Hepatocyte (in vitro differentiated cells): Measurements from ENCODE around the gene EOLA2.
"Not testable (repeated sequence)": the region's sequence is repeated elsewhere in the genome, so short reads cannot be mapped to it uniquely, and the experiment has no call there.

Experiments used
- EZH2 ChIP-seq: fragments of 200-600 bp; sonication (generic); IDR thresholded peaks from 2 replicates; pipeline ENCODE4 v1.6.1; 2016; ENCODE audit warnings: antibody characterized with exemption, mild to moderate bottlenecking, borderline replicate concordance
- TF ChIP-seq, protein P1 (sequence below): fragments of 200-600 bp; sonication (generic); IDR thresholded peaks from 2 replicates; pipeline ENCODE4 v1.5.1; 2016; ENCODE audit warnings: antibody characterized with exemption, mild to moderate bottlenecking; ENCODE audit not compliant: poor library complexity

DNA sequence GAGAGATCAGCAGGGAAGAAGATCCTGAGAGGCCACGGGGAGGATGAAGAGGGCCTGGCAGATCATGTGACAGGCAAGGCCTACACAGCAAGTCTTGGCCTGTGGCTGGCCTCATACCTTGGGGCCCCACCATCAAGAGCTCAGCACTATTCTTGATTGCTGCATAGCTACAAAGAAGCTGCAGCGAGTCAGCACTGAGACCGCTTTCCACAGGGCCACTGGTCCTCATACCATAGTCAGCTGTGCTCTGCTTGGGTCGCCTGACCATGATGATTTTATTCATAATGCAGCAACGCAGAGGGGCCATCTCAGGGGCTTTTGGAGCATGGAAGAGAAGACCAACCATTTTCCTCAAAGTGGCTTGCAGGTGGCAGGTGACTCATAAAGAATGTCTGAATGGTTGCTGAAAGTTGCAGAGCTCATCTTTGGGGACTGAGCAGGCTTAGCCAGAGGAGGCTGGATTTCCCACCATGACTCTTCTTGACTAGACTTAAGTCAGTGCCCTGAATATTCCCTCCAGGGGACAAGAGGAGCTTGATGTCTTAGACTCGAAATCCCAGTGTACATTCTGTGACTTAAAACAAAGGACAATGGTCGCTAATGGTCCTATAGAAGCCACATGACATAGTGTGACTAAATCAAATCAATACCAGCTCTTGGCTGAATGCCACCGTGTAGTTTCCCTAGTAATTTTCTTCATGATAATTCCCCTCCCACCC lies 10.9 kb downstream of the EOLA2 start:
- TF ChIP-seq, protein P1, sequence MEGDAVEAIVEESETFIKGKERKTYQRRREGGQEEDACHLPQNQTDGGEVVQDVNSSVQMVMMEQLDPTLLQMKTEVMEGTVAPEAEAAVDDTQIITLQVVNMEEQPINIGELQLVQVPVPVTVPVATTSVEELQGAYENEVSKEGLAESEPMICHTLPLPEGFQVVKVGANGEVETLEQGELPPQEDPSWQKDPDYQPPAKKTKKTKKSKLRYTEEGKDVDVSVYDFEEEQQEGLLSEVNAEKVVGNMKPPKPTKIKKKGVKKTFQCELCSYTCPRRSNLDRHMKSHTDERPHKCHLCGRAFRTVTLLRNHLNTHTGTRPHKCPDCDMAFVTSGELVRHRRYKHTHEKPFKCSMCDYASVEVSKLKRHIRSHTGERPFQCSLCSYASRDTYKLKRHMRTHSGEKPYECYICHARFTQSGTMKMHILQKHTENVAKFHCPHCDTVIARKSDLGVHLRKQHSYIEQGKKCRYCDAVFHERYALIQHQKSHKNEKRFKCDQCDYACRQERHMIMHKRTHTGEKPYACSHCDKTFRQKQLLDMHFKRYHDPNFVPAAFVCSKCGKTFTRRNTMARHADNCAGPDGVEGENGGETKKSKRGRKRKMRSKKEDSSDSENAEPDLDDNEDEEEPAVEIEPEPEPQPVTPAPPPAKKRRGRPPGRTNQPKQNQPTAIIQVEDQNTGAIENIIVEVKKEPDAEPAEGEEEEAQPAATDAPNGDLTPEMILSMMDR, result not testable (repeated sequence)
- not testable (repeated sequence) for TF ChIP-seq EZH2
